ENCODE data around the gene PCDHA12. TPM values are rescaled to one million over a fixed set of nuclear protein-coding genes. Genes with fewer than 3 reads are reported as not detected.

Gene PCDHA12
- under 0.01 and 0.11 TPM in 2 replicates for total RNA-seq

DNA sequence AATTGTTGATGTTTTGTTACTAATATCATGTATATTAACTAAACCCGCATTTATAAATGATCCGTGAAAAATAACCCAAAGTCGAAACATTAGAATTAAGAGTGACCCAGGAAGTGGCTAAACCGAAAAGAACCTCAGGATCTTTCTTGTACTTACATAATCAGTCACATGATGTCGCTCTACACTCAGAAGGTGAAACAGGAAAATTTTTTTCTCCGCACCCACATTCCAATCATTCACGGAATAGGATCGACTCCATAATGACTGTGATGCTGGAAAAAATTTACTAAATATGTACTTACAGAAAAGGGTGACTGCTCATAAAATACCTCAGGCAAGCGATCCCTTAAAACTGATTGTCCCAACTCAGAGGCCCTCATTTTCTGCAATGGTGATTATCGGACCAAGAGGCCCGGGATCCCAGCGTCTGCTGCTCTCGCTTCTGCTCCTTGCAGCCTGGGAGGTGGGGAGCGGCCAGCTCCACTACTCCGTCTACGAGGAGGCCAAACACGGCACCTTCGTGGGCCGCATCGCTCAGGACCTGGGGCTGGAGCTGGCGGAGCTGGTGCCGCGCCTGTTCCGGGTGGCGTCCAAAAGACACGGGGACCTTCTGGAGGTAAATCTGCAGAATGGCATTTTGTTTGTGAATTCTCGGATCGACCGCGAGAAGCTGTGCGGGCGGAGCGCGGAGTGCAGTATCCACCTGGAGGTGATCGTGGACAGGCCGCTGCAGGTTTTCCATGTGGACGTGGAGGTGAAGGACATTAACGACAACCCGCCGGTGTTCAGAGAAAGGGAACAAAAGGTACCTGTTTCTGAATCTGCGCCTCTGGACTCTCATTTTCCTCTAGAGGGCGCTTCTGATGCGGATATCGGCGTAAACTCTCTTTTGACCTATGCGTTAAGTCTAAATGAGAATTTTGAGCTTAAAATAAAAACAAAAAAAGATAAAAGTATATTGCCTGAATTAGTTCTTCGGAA, at the start of gene PCDHA12:
TSS of gene PCDHA12 (plus strand) at position 224 of the 981 bp plus-strand sequence. CDS start at position 389, 165 bp downstream.

DNA sequence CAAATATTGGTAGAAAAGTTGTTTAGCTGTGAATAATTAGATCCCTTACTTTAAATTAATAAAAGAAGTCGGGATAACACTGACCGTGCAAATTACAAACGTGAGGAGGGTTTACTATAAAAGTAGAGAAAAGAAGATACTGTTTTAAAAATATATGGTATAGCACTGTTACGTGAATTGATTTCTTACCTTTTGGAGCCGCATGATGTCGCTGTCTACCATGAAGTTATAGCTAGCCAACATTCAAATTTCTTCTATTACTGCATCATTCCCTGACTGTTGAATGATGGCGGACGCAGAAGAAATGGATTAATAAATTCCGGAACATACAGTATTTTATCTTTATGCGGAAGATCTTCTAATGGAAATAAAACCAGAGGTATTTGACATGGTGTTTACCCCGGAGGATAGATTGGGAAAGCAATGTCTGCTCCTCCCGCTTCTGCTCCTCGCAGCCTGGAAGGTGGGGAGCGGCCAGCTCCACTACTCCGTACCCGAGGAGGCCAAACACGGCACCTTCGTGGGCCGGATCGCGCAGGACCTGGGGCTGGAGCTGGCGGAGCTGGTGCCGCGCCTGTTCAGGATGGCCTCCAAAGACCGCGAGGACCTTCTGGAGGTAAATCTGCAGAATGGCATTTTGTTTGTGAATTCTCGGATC, 47.3 kb upstream of the PCDHA12 start, which contains the start of gene PCDHA6:
TSS of gene PCDHA6 (plus strand) at position 257 of the 658 bp plus-strand sequence. CDS start at position 389, 132 bp downstream.

DNA sequence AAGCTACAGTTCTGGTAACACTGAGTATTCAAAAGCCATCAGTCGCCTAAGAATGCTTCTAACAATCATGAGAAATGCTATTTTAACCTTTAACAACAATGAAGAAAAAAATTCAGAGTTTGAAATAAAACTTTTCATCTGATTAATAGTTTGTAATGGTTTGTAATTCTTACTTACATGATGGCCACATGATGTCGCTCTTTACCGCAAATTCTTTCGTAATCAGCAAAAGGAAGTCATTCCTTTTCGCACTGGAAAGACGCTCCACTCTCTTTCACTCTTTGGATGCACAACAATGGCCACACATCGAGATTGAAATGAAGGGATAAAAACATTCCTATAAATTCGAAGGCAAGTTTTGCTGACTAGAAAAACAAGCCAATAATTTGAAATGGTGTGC, 41.1 kb upstream of the PCDHA12 start, which contains the start of gene PCDHA7:
TSS of gene PCDHA7 (plus strand) at position 277 of the 400 bp plus-strand sequence. CDS start at position 392, 115 bp downstream.

GRCh38 chr5:140840978-140841962, 33.8 kb upstream of the PCDHA12 start, which contains the start of gene PCDHA8:
PCDHA8 (plus strand) TSS chr5:140841187; CDS start chr5:140841322, 135 bp downstream.

DNA sequence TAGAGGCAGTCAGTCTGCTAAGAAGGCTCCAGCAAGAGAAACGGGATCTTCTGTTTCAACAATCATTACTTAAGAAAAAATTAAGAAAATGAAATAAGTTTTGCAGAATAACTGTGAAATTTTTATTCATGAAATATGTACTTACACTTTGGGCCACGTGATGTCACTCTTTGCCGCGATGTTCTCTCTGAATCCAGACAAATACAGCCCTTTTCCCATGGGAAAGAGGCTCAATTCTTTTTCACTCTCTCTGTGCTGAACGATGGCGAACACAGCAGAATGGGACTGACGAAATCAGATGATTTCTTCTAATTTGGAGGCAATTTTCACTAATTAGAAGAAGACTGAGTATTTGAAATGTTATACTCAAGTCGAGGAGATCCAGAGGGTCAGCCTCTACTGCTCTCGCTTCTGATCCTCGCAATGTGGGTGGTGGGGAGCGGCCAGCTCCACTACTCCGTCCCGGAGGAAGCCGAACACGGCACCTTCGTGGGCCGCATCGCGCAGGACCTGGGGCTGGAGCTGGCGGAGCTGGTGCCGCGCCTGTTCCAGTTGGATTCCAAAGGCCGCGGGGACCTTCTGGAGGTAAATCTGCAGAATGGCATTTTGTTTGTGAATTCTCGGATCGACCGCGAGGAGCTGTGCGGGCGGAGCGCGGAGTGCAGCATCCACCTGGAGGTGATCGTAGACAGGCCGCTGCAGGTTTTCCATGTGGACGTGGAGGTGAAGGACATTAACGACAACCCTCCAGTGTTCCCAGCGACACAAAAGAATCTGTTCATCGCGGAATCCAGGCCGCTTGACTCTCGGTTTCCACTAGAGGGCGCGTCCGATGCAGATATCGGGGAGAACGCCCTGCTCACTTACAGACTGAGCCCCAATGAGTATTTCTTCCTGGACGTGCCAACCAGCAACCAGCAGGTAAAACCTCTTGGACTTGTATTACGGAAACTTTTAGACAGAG, 26.7 kb upstream of the PCDHA12 start, which contains the start of gene PCDHA9:
TSS of gene PCDHA9 (plus strand) at position 244 of the 964 bp plus-strand sequence. CDS start at position 358, 114 bp downstream.

DNA sequence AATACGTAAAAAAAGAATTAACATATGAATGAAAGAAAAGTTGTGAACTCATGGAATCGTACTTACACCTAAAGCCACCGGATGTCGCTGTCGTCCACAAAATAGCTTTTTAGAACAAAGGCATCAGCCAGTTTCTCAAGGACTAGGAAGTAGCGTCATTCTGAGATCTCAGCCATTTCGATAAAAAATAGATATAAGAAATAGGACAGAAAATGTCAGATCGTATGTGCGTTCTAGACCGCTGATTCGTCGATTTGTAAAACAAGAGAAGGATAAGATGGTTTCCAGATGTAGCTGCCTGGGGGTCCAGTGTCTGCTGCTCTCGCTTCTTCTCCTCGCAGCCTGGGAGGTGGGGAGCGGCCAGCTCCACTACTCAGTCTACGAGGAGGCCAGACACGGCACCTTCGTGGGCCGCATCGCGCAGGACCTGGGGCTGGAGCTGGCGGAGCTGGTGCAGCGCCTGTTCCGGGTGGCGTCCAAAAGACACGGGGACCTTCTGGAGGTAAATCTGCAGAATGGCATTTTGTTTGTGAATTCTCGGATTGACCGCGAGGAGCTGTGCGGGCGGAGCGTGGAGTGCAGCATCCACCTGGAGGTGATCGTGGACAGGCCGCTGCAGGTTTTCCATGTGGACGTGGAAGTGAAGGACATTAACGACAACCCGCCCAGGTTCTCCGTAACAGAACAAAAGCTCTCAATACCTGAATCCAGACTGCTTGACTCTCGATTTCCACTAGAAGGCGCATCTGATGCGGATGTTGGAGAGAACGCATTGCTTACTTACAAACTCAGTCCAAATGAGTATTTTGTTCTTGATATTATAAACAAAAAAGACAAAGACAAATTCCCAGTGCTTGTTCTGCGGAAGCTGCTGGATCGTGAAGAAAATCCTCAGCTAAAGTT, 19.1 kb upstream of the PCDHA12 start, which contains the start of gene PCDHA10:
TSS of gene PCDHA10 (plus strand) at position 126 of the 903 bp plus-strand sequence. CDS start at position 278, 152 bp downstream.

GRCh38 chr5:140868721-140869554, 6.2 kb upstream of the PCDHA12 start, which contains the start of gene PCDHA11:
PCDHA11 (plus strand) TSS chr5:140868957; CDS start chr5:140869104, 147 bp downstream.

DNA sequence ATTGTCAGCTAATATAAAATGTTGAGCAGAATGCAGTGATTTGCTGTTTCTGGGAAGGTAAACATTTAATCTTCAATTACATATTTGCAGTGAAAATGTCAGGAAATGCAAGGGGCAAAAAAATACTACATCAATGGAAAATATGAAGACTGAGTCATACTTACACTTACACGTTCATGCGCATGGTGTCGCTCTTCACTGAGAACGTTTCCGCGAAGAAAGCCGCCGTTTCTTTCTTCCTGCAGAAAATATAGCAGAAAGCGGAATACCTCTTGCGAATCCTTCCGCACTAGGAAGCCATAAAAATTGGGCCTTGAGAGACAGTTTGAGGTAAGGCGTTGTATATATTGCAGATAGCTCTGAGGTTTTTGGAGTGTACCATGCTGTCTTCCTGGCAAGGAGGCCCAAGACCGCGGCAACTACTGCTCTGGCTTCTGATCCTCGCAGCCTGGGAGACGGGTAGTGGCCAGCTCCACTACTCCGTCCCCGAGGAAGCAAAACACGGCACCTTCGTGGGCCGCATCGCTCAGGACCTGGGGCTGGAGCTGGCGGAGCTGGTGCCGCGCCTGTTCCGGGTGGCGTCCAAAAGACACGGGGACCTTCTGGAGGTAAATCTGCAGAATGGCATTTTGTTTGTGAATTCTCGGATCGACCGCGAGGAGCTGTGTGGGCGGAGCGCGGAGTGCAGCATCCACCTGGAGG, 6.9 kb downstream of the PCDHA12 start, which contains the start of gene PCDHA13:
TSS of gene PCDHA13 (plus strand) at position 236 of the 702 bp plus-strand sequence. CDS start at position 381, 145 bp downstream.

GRCh38 chr5:140925806-140926442, 50.8 kb downstream of the PCDHA12 start, which contains the start of gene PCDHAC1:
PCDHAC1 (plus strand) TSS chr5:140926299; CDS start chr5:140926893, 594 bp downstream.

Other genes with a start within 250 kb of the PCDHA12 start
- gene CD14, start 242.1 kb upstream of the PCDHA12 start, total RNA-seq = 0.33 TPM in 1 of 2 replicates, not detected in the other
- gene TMCO6, start 235.9 kb upstream of the PCDHA12 start, total RNA-seq = 7.8 and 9.0 TPM in 2 replicates
- gene NDUFA2, start 227.7 kb upstream of the PCDHA12 start, total RNA-seq = 28.8 and 44.4 TPM in 2 replicates
- 76.9 and 102 TPM in 2 replicates for gene IK, start 227.5 kb upstream of the PCDHA12 start, total RNA-seq
- 31.0 and 37.1 TPM in 2 replicates for gene WDR55, start 210.4 kb upstream of the PCDHA12 start, total RNA-seq
- gene DND1, start 201.7 kb upstream of the PCDHA12 start, total RNA-seq = 0.76 and 0.79 TPM in 2 replicates
- gene HARS1, start 183.9 kb upstream of the PCDHA12 start, total RNA-seq = 45.1 and 53.8 TPM in 2 replicates
- 38.0 and 47.9 TPM in 2 replicates for gene HARS2, start 183.9 kb upstream of the PCDHA12 start, total RNA-seq
- gene ZMAT2, start 174.9 kb upstream of the PCDHA12 start, total RNA-seq = 26.1 and 40.8 TPM in 2 replicates
- gene PCDHA1, start 89.2 kb upstream of the PCDHA12 start, total RNA-seq = not detected in 2 replicates
- under 0.01 TPM in 1 of 2 replicates, not detected in the other for gene PCDHA2, start 80.5 kb upstream of the PCDHA12 start, total RNA-seq
- gene PCDHA3, start 74.3 kb upstream of the PCDHA12 start, total RNA-seq = 0.11 and 0.39 TPM in 2 replicates
- 0.79 and 0.87 TPM in 2 replicates for gene PCDHA4, start 68.2 kb upstream of the PCDHA12 start, total RNA-seq
- gene PCDHA5, start 53.7 kb upstream of the PCDHA12 start, total RNA-seq = under 0.01 and 0.11 TPM in 2 replicates
- 0.22 and 0.39 TPM in 2 replicates for gene PCDHA6, start 47.3 kb upstream of the PCDHA12 start, total RNA-seq
- 0.54 and 1.2 TPM in 2 replicates for gene PCDHA7, start 41.0 kb upstream of the PCDHA12 start, total RNA-seq
- gene PCDHA8, start 34.1 kb upstream of the PCDHA12 start, total RNA-seq = 0.11 and 0.39 TPM in 2 replicates
- gene PCDHA9, start 26.9 kb upstream of the PCDHA12 start, total RNA-seq = under 0.01 TPM in 2 replicates
- gene PCDHA10, start 19.4 kb upstream of the PCDHA12 start, total RNA-seq = 0.11 and 0.39 TPM in 2 replicates
- gene PCDHA11, start 6.4 kb upstream of the PCDHA12 start, total RNA-seq = under 0.01 and 0.11 TPM in 2 replicates
- gene PCDHA13, start 6.8 kb downstream of the PCDHA12 start, total RNA-seq = 0.11 and 0.39 TPM in 2 replicates
- gene PCDHAC1, start 51.0 kb downstream of the PCDHA12 start, total RNA-seq = 0.39 TPM in 1 of 2 replicates, not detected in the other
- 0.39 TPM in 1 of 2 replicates, not detected in the other for gene PCDHAC2, start 91.2 kb downstream of the PCDHA12 start, total RNA-seq
- gene PCDHB1, start 176.1 kb downstream of the PCDHA12 start, total RNA-seq = not detected in 2 replicates
- 0.39 and 1.2 TPM in 2 replicates for gene PCDHB2, start 219.3 kb downstream of the PCDHA12 start, total RNA-seq
- 0.11 and 0.39 TPM in 2 replicates for gene PCDHB3, start 225.2 kb downstream of the PCDHA12 start, total RNA-seq
- gene PCDHB4, start 246.5 kb downstream of the PCDHA12 start, total RNA-seq = 0.22 and 0.39 TPM in 2 replicates

Measured in placental epithelial cell (primary cell).